HL-60/S4 treated with phorbol 12-myristate 13-acetate at 8.2 ng/mL for 4 days and 3 days (cell line): ENCODE results near the gene AVPI1.

Experiments used
- in situ Hi-C: fragments of 300-500 bp; cut with MboI; formaldehyde crosslinking; loops from 2 replicates; pipeline ENCODE4 v1.15.0; 2022; ENCODE audit warnings: low sequenced_read_pairs

Gene AVPI1

DNA sequence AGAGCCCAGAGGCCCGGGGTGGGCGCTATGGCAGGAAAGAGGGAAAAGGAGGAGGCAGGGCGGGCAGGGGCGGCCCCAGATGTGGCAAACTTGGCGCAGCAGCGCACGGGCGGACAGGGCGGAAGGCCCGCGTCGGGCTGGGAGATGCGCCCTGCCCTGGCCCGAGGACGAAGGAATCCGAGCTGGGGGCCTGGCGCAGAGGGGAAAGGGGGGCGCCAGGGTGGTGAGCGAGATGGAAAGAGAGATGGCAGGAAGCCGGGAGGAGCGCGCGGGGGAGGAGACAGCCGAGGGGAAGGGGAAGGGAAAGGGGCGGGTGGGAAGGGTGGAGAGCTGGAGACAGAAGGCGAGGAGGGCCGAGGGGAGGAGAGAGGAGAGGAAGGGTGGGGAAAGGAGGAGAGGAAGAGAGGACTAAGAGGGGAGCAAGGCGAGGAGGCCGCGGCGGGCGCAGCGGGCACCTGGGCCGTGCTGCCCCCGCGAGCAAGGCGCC, 26.3 kb upstream of the AVPI1 start, which contains the start of gene MARVELD1:
Gene MARVELD1, plus strand, starts transcription at position 392 of the 487 bp plus-strand sequence. CDS start 147 bp downstream, outside the sequence.
- in situ Hi-C loops = no loop called here

DNA sequence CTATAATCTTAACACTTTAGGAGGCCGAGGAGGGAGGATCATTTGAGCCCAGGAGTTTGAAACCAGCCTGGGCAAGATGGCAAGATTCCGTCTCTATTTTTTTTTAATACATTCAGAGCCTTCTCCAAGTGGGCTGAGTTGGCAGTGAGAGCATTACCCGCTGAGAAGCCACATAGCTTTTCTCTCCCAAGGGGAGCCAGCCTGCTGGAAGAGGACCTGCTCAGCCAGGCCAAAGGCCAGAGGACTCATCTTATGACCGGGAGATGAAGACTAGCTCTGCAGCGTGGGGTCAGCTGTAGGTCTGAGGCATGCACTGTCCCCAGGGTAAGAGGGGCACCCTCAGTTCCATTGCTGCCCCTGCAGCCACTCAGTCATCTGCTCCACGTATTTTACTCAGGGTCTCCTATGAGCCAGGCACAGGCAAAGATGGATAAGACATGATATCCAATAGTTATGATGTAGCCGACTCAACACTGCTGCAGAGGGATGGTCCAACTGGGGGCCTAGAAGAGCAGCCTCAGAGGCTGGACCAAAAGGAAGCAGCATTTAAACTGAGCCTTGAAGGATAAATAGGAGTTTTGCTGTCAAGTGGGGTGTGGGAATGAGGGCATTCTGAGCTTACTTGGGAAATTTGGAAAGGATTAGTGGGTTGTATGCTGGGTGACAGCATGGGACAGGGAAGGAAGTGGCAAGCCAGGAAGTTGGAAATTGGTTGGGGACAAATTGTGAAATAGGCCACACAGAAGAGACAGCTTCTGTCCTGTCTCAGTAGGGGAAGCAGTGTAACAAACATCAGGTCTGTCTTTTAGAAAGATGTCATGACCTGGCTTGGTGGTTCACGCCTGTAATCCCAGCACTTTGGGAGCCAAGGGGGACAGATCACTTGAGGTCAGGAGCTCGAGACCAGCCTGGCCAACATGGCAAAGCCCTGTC, 24.9 kb upstream of the AVPI1 start:
- in situ Hi-C loops = no loop called here

DNA sequence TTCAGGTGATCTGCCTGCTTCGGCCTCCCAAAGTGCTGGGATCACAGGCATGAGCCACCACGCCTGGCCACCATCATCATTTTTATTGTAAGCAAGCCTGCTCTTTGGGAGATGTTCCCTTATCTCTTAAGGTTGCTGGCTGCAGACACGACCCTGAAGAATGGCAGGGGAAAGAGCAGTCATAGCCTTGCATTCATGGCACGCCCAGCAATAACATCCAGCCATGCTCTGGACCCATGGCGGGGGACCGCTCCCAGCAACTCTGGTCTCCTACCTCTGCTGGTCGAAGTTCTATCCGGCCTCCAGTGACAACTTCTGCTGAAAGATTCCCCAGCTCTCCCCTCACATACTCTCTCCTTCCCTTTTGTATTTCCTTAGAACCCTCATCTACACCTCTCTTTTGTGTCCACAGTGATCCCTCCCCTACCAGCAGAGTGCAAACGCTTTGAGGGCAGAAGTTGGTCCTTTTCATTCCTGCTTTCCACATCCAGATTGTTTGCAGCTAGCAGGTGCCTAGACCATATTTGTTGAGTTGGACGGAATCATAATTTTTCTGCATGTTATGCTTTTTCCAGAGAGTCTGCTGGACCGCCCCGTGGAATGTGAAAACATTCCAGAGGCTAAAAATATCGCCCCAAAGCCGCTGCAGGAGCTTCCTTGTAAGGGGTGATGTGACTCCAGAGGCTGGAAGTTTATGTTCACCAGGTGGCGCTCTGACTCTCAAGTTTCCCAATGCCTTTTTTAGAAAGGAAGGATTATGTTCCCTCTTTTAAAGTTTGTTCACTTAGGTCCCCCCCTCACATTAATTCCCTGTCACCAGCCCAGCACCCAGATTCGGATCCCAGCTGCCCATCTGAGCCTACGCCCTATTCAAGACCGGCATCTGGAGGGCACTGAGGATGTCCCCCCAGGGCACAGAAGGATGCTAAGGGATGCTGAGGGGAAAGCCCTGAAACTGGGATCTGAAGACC, 22.2 kb upstream of the AVPI1 start:
- in situ Hi-C loops = no loop called here

DNA sequence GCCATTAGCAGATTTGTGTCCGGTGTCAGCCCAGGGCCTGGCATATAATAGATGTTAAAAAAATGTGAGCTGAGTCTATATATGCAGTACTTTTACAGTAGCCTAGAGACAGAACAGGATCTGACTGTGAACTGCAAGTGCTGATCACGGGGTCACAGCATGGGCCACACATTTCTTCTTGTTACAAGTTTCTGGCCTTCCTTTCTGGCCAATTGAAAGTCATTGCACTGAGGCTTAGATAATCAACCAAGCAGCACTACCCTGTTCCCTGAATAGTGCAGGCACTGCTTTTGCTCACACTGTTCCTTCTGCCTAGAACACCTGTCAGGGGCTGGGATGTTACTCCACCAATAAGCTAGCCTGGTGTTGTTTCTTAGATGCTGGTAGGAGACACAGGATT, 21.1 kb upstream of the AVPI1 start:
- in situ Hi-C loops = no loop called here

DNA sequence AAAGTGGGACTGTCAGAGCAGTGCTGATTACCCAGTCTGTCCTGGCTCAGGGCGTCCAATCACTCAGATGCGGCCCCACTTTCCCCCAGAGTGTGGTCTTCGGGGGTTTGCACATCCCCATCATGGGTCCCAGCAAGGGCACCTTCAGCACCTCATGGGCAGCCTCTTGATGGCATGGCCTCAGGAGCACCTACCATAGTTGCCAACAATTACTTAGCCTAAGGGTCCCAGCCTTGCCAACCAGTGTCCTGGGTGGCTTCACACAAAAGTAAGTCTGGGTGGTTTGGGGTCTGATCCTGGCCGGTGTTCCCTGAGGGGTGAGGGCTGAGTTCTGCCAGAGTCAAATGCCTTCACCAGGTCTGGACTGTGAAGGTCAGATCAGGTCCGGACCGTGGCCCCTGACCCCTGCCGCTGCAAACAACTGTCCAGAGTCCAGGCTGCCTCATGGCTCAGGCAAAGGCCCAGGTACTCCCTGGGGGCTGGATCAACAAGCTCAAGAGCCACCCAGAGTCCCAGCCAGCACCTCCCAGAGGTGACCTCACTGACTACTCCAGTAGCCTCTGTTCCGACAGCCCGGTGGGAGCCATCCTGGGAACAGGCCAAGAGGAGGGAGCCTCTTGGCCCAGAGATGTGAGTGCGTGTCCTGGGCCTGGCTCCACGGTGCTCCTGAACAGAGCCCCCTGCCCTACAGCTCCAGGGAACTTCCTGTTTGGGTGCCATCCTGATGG, 20.3 kb upstream of the AVPI1 start:
- in situ Hi-C loops = no loop called here

DNA sequence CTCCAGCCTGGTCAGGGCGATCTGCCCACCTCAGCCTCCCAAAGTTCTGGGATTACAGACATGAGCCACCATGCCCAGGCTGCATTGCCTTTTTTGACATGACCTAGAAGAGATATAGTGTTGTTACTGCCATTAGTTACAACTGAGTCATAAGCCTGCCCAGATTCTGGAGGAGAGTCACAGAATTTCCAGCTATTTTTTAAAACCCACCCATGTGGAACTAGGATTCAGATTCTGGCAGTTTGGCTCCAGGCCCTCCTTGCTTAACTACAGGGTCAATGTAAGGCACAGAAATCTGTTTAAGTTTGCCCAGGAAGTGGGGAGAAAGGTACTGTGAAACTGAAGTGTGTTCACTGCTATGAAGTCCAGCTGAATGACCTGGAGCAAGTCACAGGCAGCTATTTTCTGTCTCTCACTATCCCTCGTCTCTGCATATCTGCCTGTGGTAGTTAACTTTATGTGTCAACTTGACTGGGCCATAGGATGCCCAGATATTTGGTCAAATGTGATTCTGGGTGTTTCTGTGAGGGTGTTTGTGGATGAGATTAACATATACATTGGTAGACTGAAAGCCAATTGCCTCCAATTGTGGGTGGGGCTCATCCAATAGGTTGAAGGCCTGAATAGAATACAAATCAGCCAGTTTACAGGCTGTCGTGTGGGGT, 18.1 kb upstream of the AVPI1 start:
- in situ Hi-C loops = no loop called here

DNA sequence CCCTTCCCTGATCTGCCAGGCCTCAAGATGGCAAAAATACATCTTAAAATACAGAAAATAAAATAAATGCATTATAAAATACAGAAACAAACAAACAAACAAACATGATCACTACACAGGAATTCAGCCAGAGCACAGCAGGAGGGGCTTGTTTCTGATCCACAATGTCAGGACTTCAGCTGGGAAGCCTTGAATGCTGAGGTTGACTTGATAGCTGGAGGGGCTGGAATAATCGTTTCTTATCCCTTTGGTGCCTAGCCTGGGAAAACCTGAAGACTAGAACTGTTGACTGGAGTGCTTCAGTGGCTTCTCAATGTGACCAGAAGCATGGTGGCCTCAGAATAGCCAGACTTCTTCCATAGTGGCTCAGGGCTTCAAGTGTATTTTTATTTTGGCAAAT, 17.3 kb upstream of the AVPI1 start:
- in situ Hi-C loops = no loop called here

DNA sequence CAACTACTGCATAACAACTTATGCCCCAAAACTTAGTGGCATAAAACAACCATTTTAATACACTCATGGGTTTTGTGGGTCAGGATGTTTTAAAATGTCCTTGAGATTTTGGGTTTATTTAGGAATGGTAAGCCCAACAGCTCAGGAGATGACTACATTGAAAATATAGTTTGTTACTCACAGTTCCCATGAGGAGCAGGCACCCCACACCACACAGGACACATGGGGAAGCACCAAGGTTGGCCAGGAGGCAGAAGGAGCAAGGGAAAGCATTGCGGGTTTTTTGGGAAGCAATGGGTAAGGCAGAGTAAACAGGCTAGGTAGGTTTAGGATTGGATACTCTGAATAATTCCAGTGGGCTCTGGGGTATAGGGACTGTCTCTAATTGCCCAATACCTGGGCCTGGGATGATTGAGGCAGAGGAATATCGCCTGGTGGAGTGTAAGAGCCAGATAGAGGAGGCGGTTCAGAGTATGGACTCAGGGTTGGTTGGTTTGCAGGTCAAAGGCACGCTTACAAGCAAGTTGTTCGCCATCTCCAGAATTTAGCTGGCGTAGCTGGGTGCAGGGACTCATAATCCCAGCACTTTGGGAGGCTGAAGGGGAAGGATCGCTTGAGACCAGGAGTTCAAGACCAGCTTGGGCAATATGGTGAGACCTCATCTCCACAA, 16.5 kb upstream of the AVPI1 start:
- in situ Hi-C loops = no loop called here

DNA sequence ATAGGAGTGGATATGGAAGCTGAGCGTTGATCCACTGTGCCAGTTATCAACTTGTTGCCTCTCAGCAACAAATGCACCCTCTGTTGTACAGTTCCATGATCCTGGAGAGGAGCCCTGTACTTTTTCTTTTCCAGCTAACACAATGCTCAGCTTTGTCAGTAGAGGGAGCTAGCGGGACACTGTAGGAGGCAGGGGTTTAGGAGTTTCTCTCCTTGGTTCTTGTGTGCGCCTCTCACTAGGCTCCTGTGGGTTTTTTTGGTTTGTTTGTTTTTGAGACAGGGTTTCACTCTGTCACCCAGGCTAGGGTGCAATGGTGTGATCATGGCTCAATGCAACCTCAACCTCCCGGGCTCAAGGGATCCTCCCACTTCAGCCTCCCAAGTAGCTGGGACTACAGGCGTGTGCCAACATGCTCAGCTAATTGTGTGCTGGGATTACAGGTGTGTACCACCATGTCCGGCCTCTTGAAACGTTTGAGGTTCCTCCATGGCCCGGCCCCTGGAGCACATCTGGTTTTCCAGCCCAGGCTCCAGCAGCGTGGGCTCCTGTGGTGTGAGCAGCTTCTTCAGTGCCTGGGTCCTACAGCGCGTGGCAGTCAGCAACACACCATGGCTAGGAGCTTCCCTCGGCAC, 14.5 kb upstream of the AVPI1 start:
- in situ Hi-C loops = no loop called here

DNA sequence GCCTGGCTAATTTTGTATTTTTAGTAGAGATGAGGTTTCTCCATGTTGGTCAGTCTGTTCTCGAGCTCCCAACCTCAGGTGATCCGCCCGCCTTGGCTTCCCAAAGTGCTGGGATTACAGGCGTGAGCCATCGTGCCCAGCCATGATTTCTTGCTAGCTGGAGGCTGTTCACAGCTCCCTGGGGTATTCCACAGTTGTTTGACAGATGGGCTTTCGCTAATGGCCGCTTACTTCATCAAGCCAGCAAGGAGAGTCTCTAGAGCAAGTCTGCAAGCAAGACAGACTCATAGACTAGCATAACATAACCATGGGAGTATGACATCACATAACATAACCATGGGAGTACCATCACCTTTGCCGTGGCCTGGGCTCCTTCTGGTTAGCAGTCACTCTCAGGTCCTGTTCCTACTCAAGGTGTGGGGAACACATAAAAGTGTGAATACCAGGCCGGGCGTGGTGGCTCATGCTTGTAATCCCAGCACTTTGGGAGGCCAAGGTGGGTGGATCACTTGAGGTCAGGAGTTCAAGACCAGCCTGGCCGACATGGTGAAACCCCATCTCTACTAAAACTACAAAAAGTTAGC, 11.1 kb upstream of the AVPI1 start:
- in situ Hi-C loops = loop anchor here (10.0 kb wide), 1 partner anchor 1293 kb away; no protein-coding TSS in a partner anchor

DNA sequence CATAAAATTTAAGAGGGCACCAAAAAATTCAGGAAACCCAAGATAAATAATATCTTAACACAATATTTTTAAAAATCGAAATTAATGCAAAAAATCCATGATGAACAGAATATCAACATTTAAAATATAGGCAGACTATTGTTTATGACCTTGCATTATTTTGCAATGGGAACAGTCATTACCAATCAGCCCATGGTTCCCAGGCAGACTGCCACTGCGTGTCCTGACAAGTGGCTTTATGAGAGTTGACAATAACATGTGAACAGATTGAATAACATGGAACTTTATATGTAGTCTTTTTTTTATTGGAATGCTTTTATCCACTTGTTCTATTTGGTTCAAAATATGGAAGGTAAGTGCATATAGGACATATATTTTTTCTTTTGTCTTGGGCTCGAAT, 3.1 kb upstream of the AVPI1 start:
- in situ Hi-C loops = loop anchor here (10.0 kb wide), 1 partner anchor 1285 kb away; no protein-coding TSS in a partner anchor

DNA sequence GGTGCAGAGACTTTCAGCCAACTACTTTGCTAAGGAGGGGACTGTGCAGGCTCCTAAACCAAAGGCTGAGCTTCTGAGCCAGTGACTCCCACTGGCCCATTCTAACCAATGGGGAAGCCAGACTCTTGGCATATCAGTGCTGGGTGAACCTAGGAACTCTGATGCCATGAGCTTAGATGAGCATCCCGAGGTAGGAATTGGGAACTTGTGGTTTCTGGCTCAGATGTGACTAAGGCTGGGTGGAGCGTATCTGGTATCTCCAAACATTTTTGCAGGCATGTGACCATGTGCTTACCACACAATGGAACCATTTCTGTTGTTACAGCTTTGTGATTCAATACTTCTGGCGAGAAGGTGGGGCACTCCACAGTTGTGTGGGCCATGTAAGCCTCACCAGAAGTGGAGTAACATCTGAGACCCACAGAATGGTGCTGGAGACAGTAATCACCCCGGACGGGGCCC, 2.5 kb upstream of the AVPI1 start:
- in situ Hi-C loops = loop anchor here (10.0 kb wide), 1 partner anchor 1285 kb away; no protein-coding TSS in a partner anchor

DNA sequence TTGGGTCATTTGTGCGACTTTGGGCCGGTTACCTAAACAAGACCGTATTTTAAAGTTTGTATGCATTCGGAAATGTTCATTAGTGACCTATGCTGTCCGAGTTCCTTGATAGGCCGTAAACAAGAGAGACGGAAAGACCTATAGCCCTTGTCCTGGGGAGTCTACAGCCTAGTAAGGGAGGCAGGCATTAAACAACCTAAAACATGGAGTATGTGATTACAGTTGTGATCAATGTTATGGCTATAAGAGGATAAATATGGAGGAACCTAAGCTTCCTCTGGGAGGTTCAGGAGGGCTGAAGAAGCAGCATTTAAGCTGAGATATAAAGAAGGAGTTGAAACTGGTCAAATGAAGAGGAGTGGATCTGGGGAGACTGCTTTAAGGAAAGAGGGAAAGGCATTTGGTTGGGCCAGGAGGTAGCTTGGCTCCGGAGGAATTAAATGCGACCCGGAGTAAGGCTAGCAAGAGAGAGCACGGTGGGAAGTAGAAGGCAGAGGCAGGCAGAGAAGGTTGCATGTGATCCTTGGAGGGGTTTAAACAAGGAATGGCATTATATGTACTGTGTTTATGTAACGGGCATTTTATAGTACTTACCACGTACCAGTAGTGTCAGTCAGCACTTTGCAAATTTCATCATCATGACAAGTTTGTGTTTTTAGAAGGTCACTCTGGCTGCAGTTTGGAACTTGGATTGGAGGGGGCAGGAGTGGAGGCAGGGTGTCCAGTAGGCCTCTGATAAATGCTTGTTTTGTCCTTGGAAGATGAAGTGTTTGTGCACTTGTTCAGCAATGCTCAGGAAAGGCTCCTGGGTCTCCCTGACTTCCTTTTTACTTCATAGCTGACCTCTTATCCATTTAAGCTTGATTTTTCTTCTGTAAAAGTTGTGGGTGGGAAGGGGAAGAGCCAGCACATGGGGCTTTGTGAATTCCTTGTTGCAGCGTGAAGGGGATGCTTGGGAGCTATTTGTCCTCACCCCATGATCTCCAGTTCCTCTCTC, 1.0 kb upstream of the AVPI1 start:
- in situ Hi-C loops = no loop called here

DNA sequence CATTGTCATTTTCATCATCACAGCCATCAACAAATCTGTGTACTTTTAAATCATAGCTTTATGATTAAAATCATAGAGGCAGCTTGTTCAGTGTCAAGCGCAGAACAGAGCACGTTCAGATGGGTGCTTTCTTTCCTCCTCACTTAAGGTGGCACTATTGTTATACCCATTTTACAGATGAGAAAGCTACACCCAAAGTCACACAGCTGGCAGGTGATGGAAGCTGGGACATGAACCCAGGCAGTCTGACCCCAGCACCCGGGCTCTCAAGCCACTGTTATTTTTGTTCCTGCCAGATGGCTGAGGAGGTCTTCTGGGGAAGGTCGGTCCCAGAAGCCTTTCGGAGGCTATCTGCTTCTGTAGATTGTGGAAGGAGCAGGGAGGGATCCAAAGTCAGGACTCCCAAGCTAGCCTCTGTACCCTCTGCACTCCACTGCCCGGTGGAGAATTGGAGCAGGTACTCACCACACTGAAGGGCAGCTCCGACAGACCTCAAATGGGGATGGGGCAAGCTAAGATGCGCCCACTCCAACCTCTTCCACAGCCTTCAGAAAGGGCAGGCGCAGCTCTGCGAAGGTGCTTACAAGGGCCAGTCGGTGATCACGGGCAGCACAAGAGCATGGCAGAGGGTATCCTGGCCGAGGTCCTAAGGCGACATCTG, 610 bp downstream of the AVPI1 start:
- in situ Hi-C loops = no loop called here

DNA sequence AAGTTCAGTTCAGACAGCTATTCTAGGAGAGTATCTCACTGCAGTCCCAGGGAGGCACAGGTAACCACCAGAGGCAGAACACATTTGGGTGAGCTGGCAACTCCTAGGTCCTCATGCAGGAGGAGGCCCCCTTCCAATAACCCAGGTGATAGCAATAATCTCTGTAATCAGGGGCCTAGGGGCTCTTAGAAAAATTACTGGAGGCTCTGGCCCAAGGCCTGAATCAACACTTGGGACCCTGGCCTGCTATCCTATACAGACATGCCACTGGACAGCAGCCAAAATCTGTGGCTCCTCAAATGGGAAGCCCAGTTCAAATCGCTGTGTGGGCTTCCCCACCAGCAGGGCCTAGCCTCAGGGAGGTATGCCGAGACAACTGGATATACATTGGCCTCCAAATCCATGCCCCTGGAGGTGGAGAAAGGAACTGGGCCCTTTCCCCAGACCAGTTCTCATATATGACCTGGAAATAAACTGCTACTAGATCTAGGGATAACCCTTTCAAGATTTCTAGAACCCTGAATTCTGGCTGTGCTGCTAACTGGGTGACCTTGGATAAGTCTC, 1.6 kb downstream of the AVPI1 start:
- in situ Hi-C loops = no loop called here

DNA sequence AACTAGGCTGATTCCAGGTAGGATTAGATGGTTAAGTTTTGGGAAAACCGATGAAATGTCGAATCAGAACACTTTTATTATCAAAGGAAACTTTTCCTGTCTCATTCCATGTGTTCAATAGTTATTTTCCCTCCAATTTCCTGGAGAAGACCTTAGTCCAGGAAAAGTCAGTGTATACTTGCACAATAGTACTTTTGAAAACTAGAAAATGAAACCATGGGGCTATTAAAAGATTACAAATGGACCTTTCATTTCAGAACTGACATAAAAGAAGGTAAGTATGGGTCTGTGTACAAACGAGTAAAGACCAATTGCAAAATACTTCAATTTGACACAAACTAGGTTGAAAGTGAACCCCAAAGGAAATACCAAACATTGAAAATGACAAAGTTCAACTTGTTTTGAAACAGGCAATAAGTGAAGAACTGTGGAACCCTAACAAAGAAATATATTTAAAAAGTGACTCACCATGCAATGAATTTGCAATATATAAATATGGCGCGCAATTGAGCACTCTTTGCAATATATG, 2.1 kb downstream of the AVPI1 start:
- in situ Hi-C loops = no loop called here
